GM18505 (cell line): Measurements from ENCODE around the gene DZIP3.

Experiments
- ATAC-seq: cut with Tn5 transposase; IDR thresholded peaks from one replicate; pipeline ENCODE4 v1.9.1; 2021; ENCODE audit not compliant: unreplicated experiment
- POLR2A ChIP-seq: IDR thresholded peaks from 4 replicates; pipeline ENCODE4 v1.6.1; 2011; ENCODE audit warnings: borderline replicate concordance; ENCODE audit not compliant: insufficient read depth, insufficient read length; ENCODE audit errors: extremely low read depth

DZIP3 gene, protein sequence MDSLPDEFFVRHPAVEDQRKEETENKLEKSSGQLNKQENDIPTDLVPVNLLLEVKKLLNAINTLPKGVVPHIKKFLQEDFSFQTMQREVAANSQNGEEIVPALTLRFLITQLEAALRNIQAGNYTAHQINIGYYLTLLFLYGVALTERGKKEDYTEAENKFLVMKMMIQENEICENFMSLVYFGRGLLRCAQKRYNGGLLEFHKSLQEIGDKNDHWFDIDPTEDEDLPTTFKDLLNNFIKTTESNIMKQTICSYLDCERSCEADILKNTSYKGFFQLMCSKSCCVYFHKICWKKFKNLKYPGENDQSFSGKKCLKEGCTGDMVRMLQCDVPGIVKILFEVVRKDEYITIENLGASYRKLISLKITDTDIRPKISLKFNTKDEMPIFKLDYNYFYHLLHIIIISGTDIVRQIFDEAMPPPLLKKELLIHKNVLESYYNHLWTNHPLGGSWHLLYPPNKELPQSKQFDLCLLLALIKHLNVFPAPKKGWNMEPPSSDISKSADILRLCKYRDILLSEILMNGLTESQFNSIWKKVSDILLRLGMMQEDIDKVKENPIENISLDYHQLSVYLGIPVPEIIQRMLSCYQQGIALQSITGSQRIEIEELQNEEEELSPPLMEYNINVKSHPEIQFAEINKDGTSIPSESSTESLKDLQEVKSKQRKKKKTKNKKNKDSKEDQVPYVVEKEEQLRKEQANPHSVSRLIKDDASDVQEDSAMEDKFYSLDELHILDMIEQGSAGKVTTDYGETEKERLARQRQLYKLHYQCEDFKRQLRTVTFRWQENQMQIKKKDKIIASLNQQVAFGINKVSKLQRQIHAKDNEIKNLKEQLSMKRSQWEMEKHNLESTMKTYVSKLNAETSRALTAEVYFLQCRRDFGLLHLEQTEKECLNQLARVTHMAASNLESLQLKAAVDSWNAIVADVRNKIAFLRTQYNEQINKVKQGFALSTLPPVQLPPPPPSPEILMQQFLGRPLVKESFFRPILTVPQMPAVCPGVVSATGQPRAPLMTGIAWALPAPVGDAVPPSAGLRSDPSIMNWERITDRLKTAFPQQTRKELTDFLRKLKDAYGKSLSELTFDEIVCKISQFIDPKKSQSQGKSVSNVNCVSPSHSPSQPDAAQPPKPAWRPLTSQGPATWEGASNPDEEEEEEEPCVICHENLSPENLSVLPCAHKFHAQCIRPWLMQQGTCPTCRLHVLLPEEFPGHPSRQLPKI

DNA sequence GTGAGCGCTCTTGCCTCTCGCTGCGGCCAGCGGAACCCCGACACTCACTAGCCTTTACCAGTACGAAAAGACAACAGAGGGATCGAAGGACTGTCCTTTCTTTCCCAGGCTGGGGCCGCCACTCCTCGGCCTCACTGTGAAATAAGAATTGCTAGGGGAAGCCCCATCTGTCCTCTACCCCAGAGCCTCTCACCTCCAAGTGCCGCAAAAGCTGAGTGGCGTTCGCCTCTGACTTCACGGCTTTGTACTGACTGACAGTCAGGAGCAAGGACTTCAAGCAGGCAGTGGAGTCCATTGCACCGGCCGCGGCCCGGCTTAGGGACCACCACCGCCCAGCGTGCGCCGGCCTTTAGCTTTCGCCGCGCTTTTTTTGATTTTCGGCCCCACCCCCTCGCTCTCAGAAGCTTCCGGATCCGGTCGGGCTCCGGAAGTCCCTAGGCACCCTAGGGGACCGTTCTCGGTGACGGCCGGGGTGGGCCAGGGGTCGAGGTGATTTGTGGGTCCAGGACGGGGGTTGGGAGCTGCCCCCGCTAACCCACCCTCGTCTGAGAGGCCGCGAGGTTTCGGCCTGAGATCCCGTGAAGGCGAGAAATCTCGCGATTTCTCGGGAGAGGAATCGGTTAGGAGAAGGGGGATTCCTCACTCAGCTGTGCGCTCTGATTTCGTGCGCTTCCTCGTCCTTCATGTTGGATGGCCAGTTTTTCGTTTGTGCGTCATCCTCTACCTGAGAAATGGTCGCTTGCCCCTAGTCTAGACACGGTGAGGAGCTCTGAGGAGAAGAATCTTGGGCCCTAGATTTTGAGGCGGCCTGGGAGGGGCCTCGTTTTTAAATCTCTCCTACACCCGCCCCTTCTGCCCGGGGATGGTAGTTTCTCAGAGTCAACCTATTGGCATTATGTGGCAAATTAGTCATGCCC lies at the start of gene DZIP3, which contains the start of gene CIP2A:
DZIP3 (plus strand) TSS at position 642 of the 917 bp plus-strand sequence. CDS start 15,685 bp downstream, outside the sequence.
CIP2A (minus strand) TSS at position 358 of the 917 bp plus-strand sequence; CDS start at position 295, 63 bp downstream.
- peak; percentile 95 for ATAC-seq
- TF ChIP-seq POLR2A: peak; percentile 86

DNA sequence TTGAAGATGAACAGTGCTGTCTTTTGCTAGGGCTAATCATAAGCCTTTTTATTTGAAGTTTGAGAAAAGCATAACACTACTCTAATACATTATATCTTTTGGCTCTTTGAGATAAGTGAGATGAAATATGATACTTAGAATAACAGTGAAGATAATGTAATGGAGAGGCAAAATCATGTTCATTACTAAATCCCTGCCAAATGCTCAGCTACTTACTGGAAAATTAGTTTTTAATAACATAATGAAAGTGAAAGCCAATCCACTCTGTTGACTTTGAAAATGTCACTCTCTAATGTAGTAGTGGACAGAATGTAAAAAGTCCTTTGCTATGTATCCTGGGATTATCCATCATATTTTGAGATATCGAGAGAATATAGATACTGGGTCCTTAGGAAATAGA lies 43.3 kb upstream of the DZIP3 start:
- no peak for ATAC-seq
- no peak for TF ChIP-seq POLR2A

DNA sequence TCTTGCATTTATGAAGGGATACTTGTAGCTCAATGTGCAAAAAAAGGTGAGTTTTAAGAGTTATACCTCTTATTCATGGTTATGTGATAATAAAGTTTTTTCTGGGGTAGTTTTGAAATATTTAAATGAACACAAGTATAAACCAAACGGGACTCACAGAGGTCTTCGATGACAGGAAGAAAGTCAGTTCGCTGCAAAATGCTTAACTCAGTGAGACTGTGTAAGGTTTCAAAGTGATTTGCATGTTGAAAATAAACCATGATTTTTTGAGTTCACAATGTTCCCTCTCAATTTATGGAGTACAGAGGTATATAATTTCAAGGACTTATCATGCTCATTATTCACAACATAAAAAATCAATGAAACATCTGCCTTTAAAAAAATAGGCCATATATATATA lies 42.8 kb upstream of the DZIP3 start:
- no peak for TF ChIP-seq POLR2A
- ATAC-seq: no peak

DNA sequence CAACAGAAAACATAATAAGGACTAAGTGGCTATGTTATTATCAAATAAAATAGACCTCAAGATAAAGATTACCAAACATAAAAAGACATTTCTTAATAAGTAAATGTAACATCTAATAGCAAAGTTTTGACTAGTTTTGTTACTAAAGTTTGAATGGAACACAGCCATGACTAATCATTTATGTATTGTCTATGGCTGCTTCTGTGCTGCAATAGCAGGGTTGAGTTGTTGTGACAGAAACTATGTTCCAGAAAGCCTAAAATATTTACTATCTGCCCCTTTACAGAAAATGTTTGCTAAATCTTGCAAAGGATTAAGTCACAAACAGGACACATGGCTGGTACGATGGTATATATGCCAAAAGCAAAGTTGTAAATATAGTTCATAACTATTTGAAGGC lies 41.2 kb upstream of the DZIP3 start:
- TF ChIP-seq POLR2A: no peak
- no peak for ATAC-seq

DNA sequence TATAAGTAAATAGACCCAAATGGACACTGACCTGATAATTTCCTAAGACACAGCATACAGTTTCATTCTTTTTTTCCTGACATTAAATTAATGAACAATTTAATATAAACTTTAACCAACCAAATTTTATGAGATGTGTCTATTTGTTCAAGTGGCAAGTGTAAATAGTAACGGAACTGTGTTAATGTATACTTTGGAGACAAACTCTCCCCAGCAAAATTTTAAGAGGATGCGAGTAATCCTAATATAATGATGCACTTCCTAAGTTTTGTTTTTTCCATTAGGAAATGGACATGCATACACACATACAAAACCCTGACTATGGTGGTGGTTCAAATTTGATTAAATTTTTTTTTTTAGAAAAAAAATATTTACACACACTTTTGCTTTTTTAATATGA lies 40.6 kb upstream of the DZIP3 start:
- TF ChIP-seq POLR2A: no peak
- ATAC-seq: no peak

DNA sequence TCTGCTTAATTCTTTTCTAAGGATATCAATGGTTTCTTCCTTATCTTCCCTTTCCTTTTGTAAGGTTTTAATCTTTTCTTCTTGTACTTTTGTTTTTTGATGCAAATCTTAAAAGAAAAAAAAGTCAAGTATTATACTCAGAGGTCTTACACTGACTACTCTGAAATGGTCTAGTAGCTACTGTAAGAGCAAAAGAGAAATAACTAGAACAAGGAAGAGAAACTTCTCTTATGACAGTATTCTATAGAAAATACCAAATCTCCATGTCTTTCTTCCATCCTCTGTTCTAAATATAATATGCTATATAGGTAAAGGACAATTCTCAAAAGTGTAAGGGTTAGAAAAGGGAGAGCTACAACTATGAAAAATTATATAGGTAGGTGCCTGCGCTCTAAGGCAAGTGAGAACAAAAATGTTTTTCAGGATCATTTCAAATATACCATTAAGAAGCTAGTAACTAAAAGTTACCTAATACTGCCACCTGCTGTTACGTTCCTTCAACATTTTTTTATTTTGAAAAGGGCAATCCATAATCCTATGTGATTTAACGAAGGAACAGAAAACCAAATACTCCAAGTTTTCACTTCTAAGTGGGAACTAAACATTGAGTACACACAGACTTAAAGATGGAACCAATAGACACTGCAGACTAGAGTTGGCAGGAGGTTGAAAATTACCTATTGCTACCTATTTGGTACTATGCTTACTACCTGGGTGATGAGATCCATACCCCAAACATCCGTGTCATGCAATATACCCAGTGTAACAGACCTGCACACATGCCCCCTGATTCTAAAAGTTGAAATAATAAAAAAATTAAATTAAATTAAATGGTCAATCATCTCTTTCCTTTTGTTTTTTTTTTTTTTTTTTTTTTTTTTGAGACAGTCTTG lies 37.0 kb upstream of the DZIP3 start:
- ATAC-seq: no peak
- TF ChIP-seq POLR2A: no peak

DNA sequence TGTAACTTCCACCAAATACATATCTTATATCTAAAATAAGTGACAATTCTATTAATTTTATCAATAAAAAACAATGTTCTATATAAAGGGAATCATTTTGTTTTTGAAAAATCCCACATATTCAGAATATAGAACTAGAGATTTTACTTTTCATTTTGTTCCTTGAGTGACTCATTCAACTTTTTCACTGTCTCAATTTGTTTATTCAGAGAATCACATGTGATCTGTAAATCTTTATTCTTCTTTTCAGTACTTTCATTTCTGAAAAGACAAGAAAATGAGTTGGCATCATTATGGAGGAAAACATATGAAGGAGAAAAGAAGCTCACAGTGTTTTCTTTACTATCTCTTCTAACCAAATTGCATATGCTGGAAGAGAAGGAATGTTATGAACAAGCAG lies 35.3 kb upstream of the DZIP3 start:
- no peak for TF ChIP-seq POLR2A
- ATAC-seq: no peak

DNA sequence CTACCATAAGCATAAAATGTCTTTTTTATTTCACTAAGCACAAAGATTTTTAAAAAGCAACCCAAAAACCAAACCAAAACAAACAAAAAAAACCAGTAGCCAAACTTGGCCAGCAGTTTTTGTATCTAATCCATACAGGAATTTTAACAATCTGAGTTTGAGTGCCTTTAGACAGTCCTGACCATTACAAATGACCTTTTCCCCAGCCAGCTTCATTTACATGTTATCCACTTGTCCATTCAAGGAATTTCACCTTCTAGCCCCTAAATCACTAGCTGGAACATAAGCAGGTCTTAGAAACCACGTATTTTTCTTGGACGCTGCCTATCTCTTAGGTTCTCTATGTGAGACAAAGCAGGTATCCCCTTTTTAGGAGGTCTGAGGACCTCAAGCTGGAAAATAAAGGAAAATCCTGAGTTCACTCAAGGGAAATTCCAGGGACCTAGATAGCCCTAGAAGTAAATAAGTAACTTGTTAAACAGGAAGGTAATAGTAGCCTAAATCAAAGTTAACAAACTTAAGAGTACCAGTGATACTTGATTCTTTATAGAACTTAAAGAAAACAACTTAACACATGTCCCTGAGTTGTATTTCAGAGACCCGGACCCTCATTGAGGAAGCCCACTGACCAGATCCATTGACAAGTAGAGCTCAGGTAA lies 34.5 kb upstream of the DZIP3 start:
- ATAC-seq: no peak
- TF ChIP-seq POLR2A: no peak

DNA sequence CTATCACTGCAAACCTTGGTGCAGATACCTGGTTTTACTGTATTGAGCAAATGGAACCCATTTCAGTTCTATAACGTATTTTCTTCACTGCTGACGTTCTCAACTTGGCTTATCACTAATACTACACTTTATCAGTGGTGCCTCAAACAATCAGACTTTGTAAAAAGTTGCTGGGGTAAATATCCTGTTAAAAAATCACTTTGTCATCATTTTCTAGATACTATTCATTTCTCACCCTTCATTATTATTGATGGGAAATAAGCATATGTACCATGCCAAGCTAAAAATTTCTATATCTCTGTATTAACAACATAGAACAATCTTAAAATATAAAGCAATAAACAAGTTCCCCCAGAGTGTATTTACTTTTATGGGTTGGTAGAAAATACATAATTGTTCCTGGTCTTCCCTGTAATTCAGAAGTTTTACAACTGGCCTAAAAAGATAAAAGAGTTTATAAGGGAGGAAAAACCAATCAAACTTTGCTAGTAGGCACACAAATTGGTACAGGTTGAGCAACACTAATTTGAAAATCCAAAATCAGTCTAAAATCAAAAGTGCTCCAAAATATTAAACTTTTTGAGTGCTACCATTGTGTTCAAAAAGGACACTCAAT lies 33.4 kb upstream of the DZIP3 start:
- no peak for TF ChIP-seq POLR2A
- ATAC-seq: no peak

DNA sequence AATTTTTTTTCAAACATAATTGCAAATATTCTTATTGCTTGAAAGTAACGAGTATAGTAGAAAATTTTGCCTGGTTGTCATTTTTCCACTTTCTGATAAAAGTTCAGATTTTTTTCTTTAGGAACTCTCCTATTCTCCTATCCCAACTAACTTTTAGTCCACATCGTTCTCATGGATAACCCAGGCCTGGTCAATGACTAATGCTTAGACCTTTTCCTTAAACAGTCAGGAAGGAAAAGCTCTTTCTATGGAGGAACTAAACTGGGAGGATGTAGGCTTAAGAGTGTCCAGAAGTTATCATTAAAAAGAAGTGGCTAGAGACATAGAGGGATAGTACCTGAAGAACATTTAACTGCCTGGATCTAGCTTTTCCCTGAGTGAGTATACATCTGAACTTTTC lies 27.0 kb upstream of the DZIP3 start:
- ATAC-seq: no peak

More for the DNA sequence above, 27.0 kb upstream of the DZIP3 start:
- no peak for TF ChIP-seq POLR2A
